HEK293T (cell line): ENCODE data around the gene TEAD1.

ENCODE experiments used
- ARNT ChIP-seq: fragments of 450-650 bp; IDR thresholded peaks from 2 replicates; pipeline ENCODE4 v1.6.1; 2017; ENCODE audit warnings: mild to moderate bottlenecking
- BHLHE40 ChIP-seq: fragments of 450-650 bp; IDR thresholded peaks from 2 replicates; pipeline ENCODE4 v1.6.1; 2016; ENCODE audit warnings: mild to moderate bottlenecking, moderate library complexity, borderline replicate concordance
- CTBP1 ChIP-seq: fragments of 450-650 bp; IDR thresholded peaks from 2 replicates; pipeline ENCODE4 v1.6.1; 2016; ENCODE audit warnings: borderline replicate concordance
- ELF4 ChIP-seq: fragments of 450-650 bp; IDR thresholded peaks from 2 replicates; pipeline ENCODE4 v1.6.1; 2017; ENCODE audit warnings: antibody characterized with exemption
- FOXK2 ChIP-seq: fragments of 450-650 bp; IDR thresholded peaks from 2 replicates; pipeline ENCODE4 v1.6.1; 2016; ENCODE audit warnings: mild to moderate bottlenecking
- FOXM1 ChIP-seq: fragments of 450-650 bp; IDR thresholded peaks from 2 replicates; pipeline ENCODE4 v1.6.1; 2017; ENCODE audit warnings: mild to moderate bottlenecking, borderline replicate concordance
- NFRKB ChIP-seq: fragments of 450-650 bp; IDR thresholded peaks from 2 replicates; pipeline ENCODE4 v1.6.1; 2016; ENCODE audit warnings: mild to moderate bottlenecking, moderate library complexity
- PKNOX1 ChIP-seq: fragments of 450-650 bp; IDR thresholded peaks from 2 replicates; pipeline ENCODE4 v1.6.1; 2016
- SP1 ChIP-seq: fragments of 450-650 bp; IDR thresholded peaks from 2 replicates; pipeline ENCODE4 v1.6.1; 2017
- SUZ12 ChIP-seq: fragments of 450-650 bp; IDR thresholded peaks from 2 replicates; pipeline ENCODE4 v1.6.1; 2016; ENCODE audit warnings: mild to moderate bottlenecking
- ZNF384 ChIP-seq: fragments of 450-650 bp; IDR thresholded peaks from 2 replicates; pipeline ENCODE4 v1.6.1; 2016

DNA sequence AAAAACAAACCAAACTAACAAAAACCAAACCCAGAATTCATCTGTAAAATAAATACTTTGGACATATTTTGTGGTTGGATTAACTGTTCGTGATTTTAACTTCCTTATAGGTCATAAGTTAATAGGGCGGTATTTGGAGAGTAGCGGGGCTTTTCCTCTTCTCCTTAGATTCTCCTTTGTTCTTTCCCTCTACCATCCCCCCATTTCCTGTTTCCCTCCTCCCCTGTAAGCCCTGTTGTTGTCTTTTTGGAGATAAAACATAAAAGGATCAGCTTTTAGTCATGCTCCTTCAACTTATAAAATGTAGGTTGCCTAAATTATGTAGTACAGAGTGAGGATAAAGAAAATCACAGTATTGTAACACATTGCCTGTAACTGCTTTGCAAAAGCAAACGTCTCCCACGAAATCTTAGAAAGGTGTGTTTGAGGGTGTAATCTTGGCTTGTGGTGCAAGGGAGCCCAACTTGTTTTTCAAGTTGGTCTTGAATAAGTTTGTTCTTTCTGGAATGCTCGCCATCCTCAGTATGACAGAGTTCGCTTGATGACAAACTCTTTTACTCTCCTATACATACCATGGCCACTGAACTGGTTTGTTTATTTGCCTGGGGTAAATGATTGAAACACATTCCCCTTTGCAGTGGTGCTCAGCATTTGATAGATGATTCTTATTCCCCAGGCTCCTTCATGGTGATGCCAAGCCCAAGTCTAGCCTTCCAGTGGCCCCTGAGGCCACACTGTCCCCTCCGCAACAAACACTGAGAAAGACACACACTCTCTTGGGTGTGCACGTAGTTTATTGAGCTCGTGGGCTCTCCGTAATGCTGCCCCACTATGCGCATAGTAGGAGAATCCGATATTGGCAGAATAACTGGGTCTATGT lies 49.4 kb downstream of the TEAD1 start:
- TF ChIP-seq SUZ12 (no peak), ELF4 (no peak), BHLHE40 (no peak), ZNF384 (no peak), NFRKB (no peak), CTBP1 (no peak), FOXK2 (no peak), ARNT (no peak), PKNOX1 (no peak), FOXM1 (no peak), SP1 (no peak)
